IMR-90 (cell line): ENCODE results near the gene EPB41L4A. TPM values are rescaled to one million over a fixed set of nuclear protein-coding genes. Genes with fewer than 3 reads are reported as not detected.

Source experiments
- ATAC-seq: fragments of 200-7000 bp; cut with Tn5 transposase; 2 replicates; pipeline ENCODE4 v1.9.1; 2020; ENCODE audit warnings: low read depth, mild to moderate bottlenecking, moderate library complexity
- BruUV-seq: library from RNA; stranded (reverse); fragments of 400-500 nt; replicated peaks from 2 replicates; lab custom pipeline; 2021; lab: Mats Ljungman, UMichigan
- CTCF ChIA-PET: fragments of 300-600 bp; formaldehyde crosslinking; extraction: SDS; loops from one replicate; lab custom pipeline; 2021; ENCODE audit warnings: antibody characterized with exemption; lab: Yijun Ruan, JAX
- POLR2A ChIA-PET: fragments of 300-600 bp; sonication (Branson Sonifier 250); formaldehyde crosslinking; loops from one replicate; lab custom pipeline; 2022; ENCODE audit warnings: antibody characterized with exemption; ENCODE audit not compliant: unreplicated experiment; lab: Charles Lee
- DNase-seq: peaks from one replicate; pipeline ENCODE4 v3.0.0; 2013
- H2AFZ ChIP-seq: replicated peaks from 2 replicates; pipeline ENCODE3; 2013; ENCODE audit warnings: low read length, mild to moderate bottlenecking; ENCODE audit not compliant: poor library complexity
- H2AK5ac ChIP-seq: 2 replicates; pipeline ENCODE4 v1.6.1; 2013; ENCODE audit warnings: low read depth, low read length, inconsistent platforms
- H2AK9ac ChIP-seq: replicated peaks from 2 replicates; pipeline ENCODE3; 2013; ENCODE audit warnings: mild to moderate bottlenecking, low read depth, low read length, moderate library complexity; ENCODE audit not compliant: poor library complexity
- H2BK120ac ChIP-seq: 2 replicates; pipeline ENCODE4 v1.6.1; 2013; ENCODE audit warnings: low read depth, low read length, inconsistent platforms
- H2BK15ac ChIP-seq: 3 replicates; pipeline ENCODE4 v1.6.1; 2013; ENCODE audit warnings: low read depth, low read length, inconsistent platforms
- H2BK20ac ChIP-seq: 2 replicates; pipeline ENCODE4 v1.6.1; 2013; ENCODE audit warnings: low read depth, mild to moderate bottlenecking, inconsistent platforms, low read length, moderate library complexity
- H2BK5ac ChIP-seq: 2 replicates; pipeline ENCODE4 v1.6.1; 2013; ENCODE audit warnings: mild to moderate bottlenecking, low read depth, low read length, inconsistent platforms; ENCODE audit not compliant: poor library complexity, severe bottlenecking
- H3K14ac ChIP-seq: replicated peaks from 2 replicates; pipeline ENCODE4 v1.6.1; 2013; ENCODE audit warnings: low read depth, low read length, inconsistent platforms
- H3K18ac ChIP-seq: 2 replicates; pipeline ENCODE4 v1.6.1; 2013; ENCODE audit warnings: low read depth, low read length, control low read depth
- H3K23ac ChIP-seq: 2 replicates; pipeline ENCODE4 v1.6.1; 2013; ENCODE audit warnings: low read depth, low read length, inconsistent platforms
- H3K27ac ChIP-seq: 2 replicates; pipeline ENCODE4 v1.5.1; 2013; ENCODE audit warnings: mild to moderate bottlenecking, control low read depth, low read length; ENCODE audit not compliant: insufficient read depth
- H3K27me3 ChIP-seq: 2 replicates; pipeline ENCODE4 v1.6.1; 2013; ENCODE audit warnings: low read length; ENCODE audit not compliant: control insufficient read depth, insufficient read depth
- H3K36me3 ChIP-seq: 2 replicates; pipeline ENCODE4 v1.6.1; 2013; ENCODE audit warnings: low read length, mixed read lengths; ENCODE audit not compliant: control insufficient read depth, insufficient read depth
- H3K4ac ChIP-seq: 2 replicates; pipeline ENCODE4 v1.6.1; 2013; ENCODE audit warnings: low read depth, low read length, inconsistent platforms
- H3K4me1 ChIP-seq: 2 replicates; pipeline ENCODE4 v1.6.1; 2013; ENCODE audit warnings: low read length, mixed read lengths; ENCODE audit not compliant: control insufficient read depth, insufficient read depth
- H3K4me2 ChIP-seq: 2 replicates; pipeline ENCODE4 v1.6.1; 2013; ENCODE audit warnings: low read depth, mild to moderate bottlenecking, control low read depth, low read length, moderate library complexity
- H3K4me3 ChIP-seq: 2 replicates; pipeline ENCODE4 v1.5.1; 2013; ENCODE audit warnings: low read depth, mild to moderate bottlenecking, control low read depth, low read length, moderate library complexity; ENCODE audit not compliant: insufficient read depth
- H3K56ac ChIP-seq: 2 replicates; pipeline ENCODE4 v1.6.1; 2013; ENCODE audit warnings: low read length, inconsistent platforms; ENCODE audit not compliant: insufficient read depth; ENCODE audit errors: extremely low read depth
- H3K79me1 ChIP-seq, 2 experiments: 2 replicates each; pipeline ENCODE4 v1.6.1; 2013; ENCODE audit warnings: low read length in 2 of 2, inconsistent platforms in 1 of 2, low read depth in 1 of 2
- H3K9ac ChIP-seq: 2 replicates; pipeline ENCODE4 v1.6.1; 2013; ENCODE audit warnings: low read depth, low read length, control low read depth
- H3K9me1 ChIP-seq: 2 replicates; pipeline ENCODE4 v1.6.1; 2013; ENCODE audit warnings: low read length, inconsistent platforms; ENCODE audit not compliant: insufficient read depth
- H3K9me3 ChIP-seq: 2 replicates; pipeline ENCODE4 v1.6.1; 2013; ENCODE audit warnings: low read length; ENCODE audit not compliant: control insufficient read depth, insufficient read depth
- H4K20me1 ChIP-seq: 2 replicates; pipeline ENCODE4 v1.6.1; 2013; ENCODE audit warnings: low read length, inconsistent platforms; ENCODE audit not compliant: insufficient read depth
- H4K5ac ChIP-seq: 2 replicates; pipeline ENCODE4 v1.6.1; 2013; ENCODE audit warnings: mild to moderate bottlenecking, low read depth, low read length, control low read depth
- H4K8ac ChIP-seq, 2 experiments: 2 replicates each; pipeline ENCODE4 v1.6.1; 2013; ENCODE audit warnings: low read depth in 2 of 2, low read length in 2 of 2, control low read depth in 1 of 2, inconsistent platforms in 1 of 2
- H4K91ac ChIP-seq: 2 replicates; pipeline ENCODE4 v1.6.1; 2013; ENCODE audit warnings: low read depth, low read length, inconsistent platforms; ENCODE audit not compliant: insufficient read depth
- BHLHE40 ChIP-seq: fragments of 150-350 bp; IDR thresholded peaks from 2 replicates; pipeline ENCODE4 v1.6.1; 2016; ENCODE audit warnings: mild to moderate bottlenecking, low read depth, low read length
- CEBPB ChIP-seq: IDR thresholded peaks from 2 replicates; pipeline ENCODE4 v1.6.1; 2012; ENCODE audit warnings: low read depth, low read length, improper control_type of control experiment
- CHD1 ChIP-seq: IDR thresholded peaks from 2 replicates; pipeline ENCODE4 v1.6.1; 2012; ENCODE audit warnings: low read depth, low read length, improper control_type of control experiment
- CTCF ChIP-seq: conservative IDR thresholded peaks from 2 replicates; pipeline ENCODE4 v1.5.1; 2012; ENCODE audit warnings: mild to moderate bottlenecking, low read depth, low read length, improper control_type of control experiment
- ELK1 ChIP-seq: fragments of 150-350 bp; IDR thresholded peaks from 2 replicates; pipeline ENCODE4 v1.6.1; 2016; ENCODE audit warnings: low read depth, mild to moderate bottlenecking, low read length, moderate library complexity, borderline replicate concordance
- FOS ChIP-seq: fragments of 150-350 bp; IDR thresholded peaks from 2 replicates; pipeline ENCODE4 v1.6.1; 2016; ENCODE audit warnings: low read depth, low read length
- MAFK ChIP-seq: IDR thresholded peaks from 2 replicates; pipeline ENCODE4 v1.6.1; 2012; ENCODE audit warnings: low read depth, low read length, improper control_type of control experiment
- MAZ ChIP-seq: IDR thresholded peaks from 2 replicates; pipeline ENCODE4 v1.6.1; 2012; ENCODE audit warnings: low read depth, mild to moderate bottlenecking, low read length, improper control_type of control experiment, moderate library complexity, borderline replicate concordance
- MXI1 ChIP-seq: IDR thresholded peaks from 2 replicates; pipeline ENCODE4 v1.6.1; 2012; ENCODE audit warnings: low read depth, mild to moderate bottlenecking, low read length, moderate library complexity, borderline replicate concordance
- NFE2L2 ChIP-seq: fragments of 150-350 bp; IDR thresholded peaks from 2 replicates; pipeline ENCODE4 v1.6.1; 2016; ENCODE audit warnings: low read depth, mild to moderate bottlenecking, low read length
- POLR2A ChIP-seq: IDR thresholded peaks from 2 replicates; pipeline ENCODE4 v1.6.1; 2012; ENCODE audit warnings: mild to moderate bottlenecking, low read depth, low read length
- RAD21 ChIP-seq: IDR thresholded peaks from 2 replicates; pipeline ENCODE4 v1.6.1; 2012; ENCODE audit warnings: low read length, improper control_type of control experiment
- RCOR1 ChIP-seq: IDR thresholded peaks from 2 replicates; pipeline ENCODE4 v1.6.1; 2012; ENCODE audit warnings: mild to moderate bottlenecking, low read length, improper control_type of control experiment; ENCODE audit not compliant: insufficient replicate concordance
- RFX5 ChIP-seq: IDR thresholded peaks from 2 replicates; pipeline ENCODE4 v1.8.0; 2012; ENCODE audit warnings: low read depth, mild to moderate bottlenecking, low read length, moderate library complexity
- SMC3 ChIP-seq: fragments of 150-350 bp; IDR thresholded peaks from 2 replicates; pipeline ENCODE4 v1.6.1; 2016; ENCODE audit warnings: low read depth, mild to moderate bottlenecking, antibody characterized with exemption, low read length, moderate library complexity
- USF2 ChIP-seq: fragments of 150-350 bp; IDR thresholded peaks from 2 replicates; pipeline ENCODE4 v1.6.1; 2017; ENCODE audit warnings: mild to moderate bottlenecking, antibody characterized with exemption, low read length, low read depth
- WGBS, 2 experiments: methylation state at CpG; one replicate each; pipeline versions ENCODE4 v1.1.5 to v1.1.7; 2013; ENCODE audit warnings: missing lambda C conversion rate in 2 of 2; ENCODE audit not compliant: insufficient read length in 1 of 2; ENCODE audit errors: extremely low coverage in 2 of 2; 5-methylcytosine and 5-hydroxymethylcytosine counted together
- dilution Hi-C: fragments of 300-500 bp; cut with HindIII; formaldehyde crosslinking; loops from one replicate; pipeline ENCODE4 v1.14.3; 2018; ENCODE audit warnings: low sequenced_read_pairs; ENCODE audit not compliant: unreplicated experiment
- in situ Hi-C: fragments of 300-500 bp; cut with MboI; formaldehyde crosslinking; loops from 3 replicates; pipeline ENCODE4 v1.14.3; 2019; ENCODE audit warnings: low sequenced_read_pairs, inconsistent platforms, mixed read lengths
- intact Hi-C: fragments of 100-400 bp; cut with micrococcal nuclease; formaldehyde crosslinking; loops from 2 replicates; pipeline ENCODE4 v1.10.0; 2022
- polyA plus RNA-seq, 3 experiments: library from polyadenylated mRNA; depleted of rRNA; stranded (reverse); fragments of >200 nt; gene quantifications; 2 replicates each; pipeline ENCODE4 v1.2.3, GENCODE V29; 2012; ENCODE audit warnings: low replicate concordance in 1 of 3
- total RNA-seq: library from RNA; depleted of rRNA; stranded (reverse); fragments of >200 nt; gene quantifications from 2 replicates; pipeline ENCODE4 v1.2.3, GENCODE V29; 2012

Gene EPB41L4A
- total and polyA plus RNA-seq, 2 of the 4 experiments (the other 2 are of a cell fraction) = under 0.01 to 0.02 TPM

- in situ Hi-C loops = no loop called here
- H3K4me1 ChIP-seq = no peaks in the 10 kb centered on the region
- DNase-seq (no peak), ATAC-seq (no peak)
- no peak overlapping the region for H4K91ac ChIP-seq
- H3K27ac ChIP-seq = no peak overlapping the region
- no peak overlapping the region for H3K23ac ChIP-seq
- H3K56ac ChIP-seq = no peak overlapping the region
- H3K4ac ChIP-seq = no peak overlapping the region
- TF ChIP-seq MXI1 (no peak), MAZ (no peak), RAD21 (no peak), NFE2L2 (no peak), CTCF (no peak), POLR2A (no peak), ELK1 (no peak), BHLHE40 (no peak), USF2 (no peak), CEBPB (no peak), CHD1 (no peak), RCOR1 (no peak), SMC3 (no peak), MAFK (no peak), RFX5 (no peak), FOS (no peak)
- no peak overlapping the region for H3K4me2 ChIP-seq
- no peak overlapping the region for H2BK20ac ChIP-seq
- no peak overlapping the region for H3K9ac ChIP-seq
- no peak overlapping the region for H3K18ac ChIP-seq
- H4K5ac ChIP-seq = no peak overlapping the region
- H3K4me3 ChIP-seq = no peak overlapping the region
- H2AK9ac ChIP-seq = no peak overlapping the region
- no peak overlapping the region for H2AK5ac ChIP-seq
- no peak overlapping the region for H3K14ac ChIP-seq
- BruUV-seq = no TSS peak
- POLR2A ChIA-PET = no interaction called here
- no CpG with 5 or more reads among the region's 2 CpGs for WGBS, 2 experiments
- no peak overlapping the region for H2AFZ ChIP-seq
- no peaks in the 10 kb centered on the region for H3K36me3 ChIP-seq
- no peak overlapping the region for H2BK15ac ChIP-seq
- intact Hi-C loops = no loop called here
- no peaks in the 10 kb centered on the region for H4K20me1 ChIP-seq
- dilution Hi-C loops = no loop called here
- no peaks in the 10 kb centered on the region for H3K79me1 ChIP-seq
- H3K9me1 ChIP-seq = no peaks in the 10 kb centered on the region
- no peak overlapping the region for H4K8ac ChIP-seq
- peaks cover 6% of the 10 kb centered on the region for H3K9me3 ChIP-seq
- H2BK120ac ChIP-seq = no peak overlapping the region
- H2BK5ac ChIP-seq = no peak overlapping the region
- CTCF ChIA-PET = interaction anchor here (1.0 kb wide), 1 partner anchor 23 kb away, joined by 3 read pairs; no protein-coding TSS in a partner anchor
- no peaks in the 10 kb centered on the region for H3K27me3 ChIP-seq
Measured at GRCh38 chr5:112119969-112120368, 299.1 kb downstream of the EPB41L4A start.
